ENCODE data around the gene CEBPZ. TPM values are rescaled to one million over a fixed set of nuclear protein-coding genes. Genes with fewer than 3 reads are reported as not detected.

CEBPZ gene
- total and polyA plus RNA-seq, 2 of the 13 experiments (the other 11 are each of a cell fraction or from before 2014, with no cell fraction given), result 14.4 to 117 TPM

DNA sequence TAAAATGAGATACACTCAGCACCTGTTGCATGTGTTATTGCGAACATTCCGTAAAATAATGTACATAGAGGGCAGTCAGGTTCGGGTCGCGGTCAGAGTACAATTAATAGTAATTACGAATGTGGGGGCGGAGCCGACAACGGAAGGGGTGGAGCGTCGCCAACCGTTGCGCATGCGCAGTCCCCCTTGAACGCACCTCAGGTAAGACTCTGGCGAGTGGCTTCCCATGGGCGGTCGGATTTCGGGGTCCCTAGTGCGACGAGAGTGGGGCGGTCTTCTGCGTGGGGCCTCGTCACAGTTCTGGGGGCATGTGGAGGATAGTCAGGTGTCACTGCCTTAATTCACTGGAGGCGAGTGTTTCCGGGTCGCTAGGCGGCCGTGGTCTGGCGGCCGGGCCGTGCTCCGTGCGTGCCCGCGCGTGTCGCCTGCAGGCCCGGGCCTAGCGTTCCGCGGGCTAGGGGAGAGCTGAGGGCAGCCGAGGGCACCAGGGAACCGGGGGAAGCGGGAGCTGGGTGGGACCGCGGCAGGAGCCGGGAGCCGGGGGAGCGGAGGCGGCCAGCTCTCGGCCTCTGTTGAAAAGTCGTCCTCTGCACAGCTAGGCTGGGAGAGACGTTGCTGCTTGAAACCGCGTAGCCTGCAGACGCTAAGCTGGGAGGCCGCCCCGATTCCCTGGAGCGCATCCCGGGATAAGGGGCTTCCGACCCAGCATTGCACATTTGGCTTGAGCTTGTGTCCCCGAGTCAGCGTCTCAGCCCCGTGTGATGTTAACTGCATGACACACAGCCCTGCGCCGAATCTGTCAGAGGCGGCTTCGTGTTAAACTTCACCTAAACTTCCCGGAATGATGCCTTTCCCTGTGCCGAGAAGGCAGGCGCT is 34.8 kb downstream of the CEBPZ start, which contains the start of gene CEBPZOS (continued):
- TF ChIP-seq, protein P1, sequence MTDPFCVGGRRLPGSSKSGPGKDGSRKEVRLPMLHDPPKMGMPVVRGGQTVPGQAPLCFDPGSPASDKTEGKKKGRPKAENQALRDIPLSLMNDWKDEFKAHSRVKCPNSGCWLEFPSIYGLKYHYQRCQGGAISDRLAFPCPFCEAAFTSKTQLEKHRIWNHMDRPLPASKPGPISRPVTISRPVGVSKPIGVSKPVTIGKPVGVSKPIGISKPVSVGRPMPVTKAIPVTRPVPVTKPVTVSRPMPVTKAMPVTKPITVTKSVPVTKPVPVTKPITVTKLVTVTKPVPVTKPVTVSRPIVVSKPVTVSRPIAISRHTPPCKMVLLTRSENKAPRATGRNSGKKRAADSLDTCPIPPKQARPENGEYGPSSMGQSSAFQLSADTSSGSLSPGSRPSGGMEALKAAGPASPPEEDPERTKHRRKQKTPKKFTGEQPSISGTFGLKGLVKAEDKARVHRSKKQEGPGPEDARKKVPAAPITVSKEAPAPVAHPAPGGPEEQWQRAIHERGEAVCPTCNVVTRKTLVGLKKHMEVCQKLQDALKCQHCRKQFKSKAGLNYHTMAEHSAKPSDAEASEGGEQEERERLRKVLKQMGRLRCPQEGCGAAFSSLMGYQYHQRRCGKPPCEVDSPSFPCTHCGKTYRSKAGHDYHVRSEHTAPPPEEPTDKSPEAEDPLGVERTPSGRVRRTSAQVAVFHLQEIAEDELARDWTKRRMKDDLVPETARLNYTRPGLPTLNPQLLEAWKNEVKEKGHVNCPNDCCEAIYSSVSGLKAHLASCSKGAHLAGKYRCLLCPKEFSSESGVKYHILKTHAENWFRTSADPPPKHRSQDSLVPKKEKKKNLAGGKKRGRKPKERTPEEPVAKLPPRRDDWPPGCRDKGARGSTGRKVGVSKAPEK (CRISPR knock-in tag; IDR thresholded peaks at IDR 0.05; ENCODE audit: borderline replicate concordance), result peak; percentile 91
- TF ChIP-seq, protein P2, sequence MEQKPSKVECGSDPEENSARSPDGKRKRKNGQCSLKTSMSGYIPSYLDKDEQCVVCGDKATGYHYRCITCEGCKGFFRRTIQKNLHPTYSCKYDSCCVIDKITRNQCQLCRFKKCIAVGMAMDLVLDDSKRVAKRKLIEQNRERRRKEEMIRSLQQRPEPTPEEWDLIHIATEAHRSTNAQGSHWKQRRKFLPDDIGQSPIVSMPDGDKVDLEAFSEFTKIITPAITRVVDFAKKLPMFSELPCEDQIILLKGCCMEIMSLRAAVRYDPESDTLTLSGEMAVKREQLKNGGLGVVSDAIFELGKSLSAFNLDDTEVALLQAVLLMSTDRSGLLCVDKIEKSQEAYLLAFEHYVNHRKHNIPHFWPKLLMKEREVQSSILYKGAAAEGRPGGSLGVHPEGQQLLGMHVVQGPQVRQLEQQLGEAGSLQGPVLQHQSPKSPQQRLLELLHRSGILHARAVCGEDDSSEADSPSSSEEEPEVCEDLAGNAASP (CRISPR knock-in tag; IDR thresholded peaks at IDR 0.05; ENCODE audit: borderline replicate concordance), result peak; percentile 18
- peak; percentile 97 for TF ChIP-seq ZNF431 (CRISPR knock-in tag; IDR thresholded peaks at IDR 0.05; ENCODE audit: borderline replicate concordance, low read depth)
- TF ChIP-seq NFKB2 (CRISPR knock-in tag; IDR thresholded peaks at IDR 0.05; ENCODE audit: borderline replicate concordance), result peak; percentile 81; the same call in 1 of the 2 replicates
- peak; percentile 47; the same call in 1 of the 2 replicates for TF ChIP-seq TFDP2 (CRISPR knock-in tag; IDR thresholded peaks at IDR 0.05)
- peak; percentile 62 for TF ChIP-seq KDM5A (IDR thresholded peaks at IDR 0.05; ENCODE audit: borderline replicate concordance, low read length)
- peak; percentile 89; the same call in 1 of the 2 replicates for TF ChIP-seq ZNF280D (CRISPR knock-in tag; IDR thresholded peaks at IDR 0.05)
- TF ChIP-seq ZBTB34 (CRISPR knock-in tag; IDR thresholded peaks at IDR 0.05), result peak; percentile 75
- no peak; the same call in 1 of the 2 replicates for TF ChIP-seq ZNF570 (CRISPR knock-in tag; IDR thresholded peaks at IDR 0.05; ENCODE audit: borderline replicate concordance)
- peak; percentile 64; the same call in 1 of the 2 replicates for TF ChIP-seq CREBL2 (CRISPR knock-in tag; IDR thresholded peaks at IDR 0.05; ENCODE audit: borderline replicate concordance)
- peak; percentile 5; the same call in 1 of the 2 replicates for TF ChIP-seq ZNF331 (CRISPR knock-in tag; IDR thresholded peaks at IDR 0.05)
- no peak for TF ChIP-seq SRF (IDR thresholded peaks at IDR 0.05; ENCODE audit: low read depth, low read length)
- TF ChIP-seq GFI1 (CRISPR knock-in tag; IDR thresholded peaks at IDR 0.05; ENCODE audit: borderline replicate concordance), result peak; percentile 87
- peak; percentile 92 for TF ChIP-seq CBX1 (IDR thresholded peaks at IDR 0.05; ENCODE audit: low read depth)
- no peak for TF ChIP-seq ZNF143 (CRISPR knock-in tag; IDR thresholded peaks at IDR 0.05)
- peak; percentile 95 for TF ChIP-seq ZMYM4 (CRISPR knock-in tag; IDR thresholded peaks at IDR 0.05)
- TF ChIP-seq ZNF891 (CRISPR knock-in tag; IDR thresholded peaks at IDR 0.05), result peak; percentile 100
